ENCODE measurements around the gene FUZ.

The FUZ gene

GRCh38 chr19:49856574-49857021 lies 43.5 kb upstream of the FUZ start:
- POLR2A ChIA-PET, result interaction anchor here (1.4 to 8.8 kb wide), 3 partner anchors 8 to 20 kb away, joined by 3 to 128 read pairs (median 11); partner anchors contain the start of genes AKT1S1 and PNKP
- Histone ChIP-seq H3K36me3 (ENCODE audit: control insufficient read depth in 2 of 2, insufficient read depth in 1 of 2, low read length in 2 of 2) (peaks cover 15 to 73% of the 10 kb centered on the region in 2 experiments), H3K4me3 (ENCODE audit: low read depth, low read length) (no peak overlapping the region), H3K27ac (ENCODE audit: extremely low read depth, low read depth, low read length) (no peak overlapping the region), H3K4me1 (ENCODE audit: control insufficient read depth, insufficient read depth, low read length) (peaks cover 19% of the 10 kb centered on the region), H3K9me3 (ENCODE audit: control insufficient read depth, insufficient read depth, low read depth, low read length) (no peaks in the 10 kb centered on the region)
- CTCF ChIA-PET, result no interaction called here
- no peak for TF ChIP-seq MEIS1 (CRISPR knock-in tag; IDR thresholded peaks at IDR 0.05; ENCODE audit: borderline replicate concordance)
- TF ChIP-seq ZNF324 (tag by site-specific recombination; IDR thresholded peaks at IDR 0.05), result no peak
- TF ChIP-seq BCL11A (tag by site-specific recombination; IDR thresholded peaks at IDR 0.05; ENCODE audit: low read depth), result no peak
- TF ChIP-seq SALL2 (tag by site-specific recombination; IDR thresholded peaks at IDR 0.05; ENCODE audit: borderline replicate concordance), result no peak
- TF ChIP-seq, protein P1, sequence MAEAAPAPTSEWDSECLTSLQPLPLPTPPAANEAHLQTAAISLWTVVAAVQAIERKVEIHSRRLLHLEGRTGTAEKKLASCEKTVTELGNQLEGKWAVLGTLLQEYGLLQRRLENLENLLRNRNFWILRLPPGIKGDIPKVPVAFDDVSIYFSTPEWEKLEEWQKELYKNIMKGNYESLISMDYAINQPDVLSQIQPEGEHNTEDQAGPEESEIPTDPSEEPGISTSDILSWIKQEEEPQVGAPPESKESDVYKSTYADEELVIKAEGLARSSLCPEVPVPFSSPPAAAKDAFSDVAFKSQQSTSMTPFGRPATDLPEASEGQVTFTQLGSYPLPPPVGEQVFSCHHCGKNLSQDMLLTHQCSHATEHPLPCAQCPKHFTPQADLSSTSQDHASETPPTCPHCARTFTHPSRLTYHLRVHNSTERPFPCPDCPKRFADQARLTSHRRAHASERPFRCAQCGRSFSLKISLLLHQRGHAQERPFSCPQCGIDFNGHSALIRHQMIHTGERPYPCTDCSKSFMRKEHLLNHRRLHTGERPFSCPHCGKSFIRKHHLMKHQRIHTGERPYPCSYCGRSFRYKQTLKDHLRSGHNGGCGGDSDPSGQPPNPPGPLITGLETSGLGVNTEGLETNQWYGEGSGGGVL (tag by site-specific recombination; IDR thresholded peaks at IDR 0.05), result no peak
- no peak for TF ChIP-seq ZFP3 (tag by site-specific recombination; IDR thresholded peaks at IDR 0.05; ENCODE audit: low read depth)
- TF ChIP-seq ZNF549 (tag by site-specific recombination; IDR thresholded peaks at IDR 0.05), result no peak
- no peak for TF ChIP-seq ZNF292 (tag by site-specific recombination; IDR thresholded peaks at IDR 0.05; ENCODE audit: borderline replicate concordance, low read depth)
- no peak for TF ChIP-seq ZNF501 (tag by site-specific recombination; IDR thresholded peaks at IDR 0.05)
- TF ChIP-seq, protein P2, sequence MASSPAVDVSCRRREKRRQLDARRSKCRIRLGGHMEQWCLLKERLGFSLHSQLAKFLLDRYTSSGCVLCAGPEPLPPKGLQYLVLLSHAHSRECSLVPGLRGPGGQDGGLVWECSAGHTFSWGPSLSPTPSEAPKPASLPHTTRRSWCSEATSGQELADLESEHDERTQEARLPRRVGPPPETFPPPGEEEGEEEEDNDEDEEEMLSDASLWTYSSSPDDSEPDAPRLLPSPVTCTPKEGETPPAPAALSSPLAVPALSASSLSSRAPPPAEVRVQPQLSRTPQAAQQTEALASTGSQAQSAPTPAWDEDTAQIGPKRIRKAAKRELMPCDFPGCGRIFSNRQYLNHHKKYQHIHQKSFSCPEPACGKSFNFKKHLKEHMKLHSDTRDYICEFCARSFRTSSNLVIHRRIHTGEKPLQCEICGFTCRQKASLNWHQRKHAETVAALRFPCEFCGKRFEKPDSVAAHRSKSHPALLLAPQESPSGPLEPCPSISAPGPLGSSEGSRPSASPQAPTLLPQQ (tag by site-specific recombination; IDR thresholded peaks at IDR 0.05), result no peak
- TF ChIP-seq, protein P3, sequence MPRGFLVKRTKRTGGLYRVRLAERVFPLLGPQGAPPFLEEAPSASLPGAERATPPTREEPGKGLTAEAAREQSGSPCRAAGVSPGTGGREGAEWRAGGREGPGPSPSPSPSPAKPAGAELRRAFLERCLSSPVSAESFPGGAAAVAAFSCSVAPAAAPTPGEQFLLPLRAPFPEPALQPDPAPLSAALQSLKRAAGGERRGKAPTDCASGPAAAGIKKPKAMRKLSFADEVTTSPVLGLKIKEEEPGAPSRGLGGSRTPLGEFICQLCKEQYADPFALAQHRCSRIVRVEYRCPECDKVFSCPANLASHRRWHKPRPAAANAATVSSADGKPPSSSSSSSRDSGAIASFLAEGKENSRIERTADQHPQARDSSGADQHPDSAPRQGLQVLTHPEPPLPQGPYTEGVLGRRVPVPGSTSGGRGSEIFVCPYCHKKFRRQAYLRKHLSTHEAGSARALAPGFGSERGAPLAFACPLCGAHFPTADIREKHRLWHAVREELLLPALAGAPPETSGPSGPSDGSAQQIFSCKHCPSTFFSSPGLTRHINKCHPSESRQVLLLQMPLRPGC (tag by site-specific recombination; IDR thresholded peaks at IDR 0.05), result no peak
- TF ChIP-seq ZBTB7A (tag by site-specific recombination; IDR thresholded peaks at IDR 0.05; ENCODE audit: low read depth), result no peak
- no peak for TF ChIP-seq ZNF311 (tag by site-specific recombination; IDR thresholded peaks at IDR 0.05; ENCODE audit: borderline replicate concordance)
- no peak for TF ChIP-seq GLIS1 (tag by site-specific recombination; IDR thresholded peaks at IDR 0.05)
- TF ChIP-seq, protein P4, sequence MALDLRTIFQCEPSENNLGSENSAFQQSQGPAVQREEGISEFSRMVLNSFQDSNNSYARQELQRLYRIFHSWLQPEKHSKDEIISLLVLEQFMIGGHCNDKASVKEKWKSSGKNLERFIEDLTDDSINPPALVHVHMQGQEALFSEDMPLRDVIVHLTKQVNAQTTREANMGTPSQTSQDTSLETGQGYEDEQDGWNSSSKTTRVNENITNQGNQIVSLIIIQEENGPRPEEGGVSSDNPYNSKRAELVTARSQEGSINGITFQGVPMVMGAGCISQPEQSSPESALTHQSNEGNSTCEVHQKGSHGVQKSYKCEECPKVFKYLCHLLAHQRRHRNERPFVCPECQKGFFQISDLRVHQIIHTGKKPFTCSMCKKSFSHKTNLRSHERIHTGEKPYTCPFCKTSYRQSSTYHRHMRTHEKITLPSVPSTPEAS (tag by site-specific recombination; IDR thresholded peaks at IDR 0.05), result no peak
- TF ChIP-seq ZBTB1 (tag by site-specific recombination; IDR thresholded peaks at IDR 0.05), result no peak
- no peak for TF ChIP-seq ZNF23 (tag by site-specific recombination; IDR thresholded peaks at IDR 0.05; ENCODE audit: borderline replicate concordance)
- no peak for TF ChIP-seq ZBTB48 (tag by site-specific recombination; IDR thresholded peaks at IDR 0.05)

Data from HEK293 (cell line).